ENCODE data around the gene GDPD5.

GDPD5 gene

GRCh38 chr11:75509020-75509720 lies 16.6 kb downstream of the GDPD5 start:
- no peaks in the 10 kb centered on the region for H3K27me3 Mint-ChIP-seq
- peak overlapping the region; percentile 25 to 27 for H3K4me3 Mint-ChIP-seq
- H3K4me1 Mint-ChIP-seq (ENCODE audit: low read depth in 2 of 2) = peaks cover 19 to 24% of the 10 kb centered on the region in 2 donors
- DNase-seq (no peak), ATAC-seq (replicated peaks) (no peak)
- peak overlapping the region; percentile 84 to 87 for H3K27ac Mint-ChIP-seq
- H3K9me3 Mint-ChIP-seq = no peaks in the 10 kb centered on the region
- H3K36me3 Mint-ChIP-seq (ENCODE audit: insufficient read depth) = no peaks in the 10 kb centered on the region

- H3K4me1 Mint-ChIP-seq (ENCODE audit: low read depth in 2 of 2) = peaks cover 15 to 22% of the 10 kb centered on the region in 2 donors
- peak overlapping the region; percentile 27 to 58 for H3K4me3 Mint-ChIP-seq
- ATAC-seq (replicated peaks) (peak; percentile 100), DNase-seq (peak; percentile 51 to 55 (median 55))
- no peaks in the 10 kb centered on the region for H3K27me3 Mint-ChIP-seq
- H3K9me3 Mint-ChIP-seq = no peaks in the 10 kb centered on the region
- no peaks in the 10 kb centered on the region for H3K36me3 Mint-ChIP-seq (ENCODE audit: insufficient read depth)
- peak overlapping the region; percentile 84 to 87 for H3K27ac Mint-ChIP-seq
Observed at GRCh38 chr11:75508051-75508561, 17.6 kb downstream of the GDPD5 start.

GRCh38 chr11:75507571-75507970 lies 18.2 kb downstream of the GDPD5 start:
- H3K36me3 Mint-ChIP-seq (ENCODE audit: insufficient read depth) = no peaks in the 10 kb centered on the region
- H3K27ac Mint-ChIP-seq = peak overlapping the region; percentile 84 to 87
- H3K9me3 Mint-ChIP-seq = no peaks in the 10 kb centered on the region
- no peaks in the 10 kb centered on the region for H3K27me3 Mint-ChIP-seq
- ATAC-seq (replicated peaks) (no peak), DNase-seq (no peak)
- H3K4me3 Mint-ChIP-seq = peak overlapping the region; percentile 27 to 58
- H3K4me1 Mint-ChIP-seq (ENCODE audit: low read depth in 2 of 2) = peaks cover 15 to 23% of the 10 kb centered on the region in 2 donors

- Mint-ChIP-seq H3K27me3 (no peaks in the 10 kb centered on the region), H3K9me3 (no peaks in the 10 kb centered on the region), H3K27ac (peak overlapping the region in 1 of 2 donors; percentile 87), H3K4me1 (ENCODE audit: low read depth in 2 of 2) (peaks cover 19 to 30% of the 10 kb centered on the region in 2 donors), H3K36me3 (ENCODE audit: insufficient read depth) (peaks cover 2% of the 10 kb centered on the region), H3K4me3 (no peak overlapping the region)
- DNase-seq (no peak), ATAC-seq (replicated peaks) (no peak)
Observed at GRCh38 chr11:75506827-75507226, 18.9 kb downstream of the GDPD5 start.

GRCh38 chr11:75505916-75506692 lies 19.6 kb downstream of the GDPD5 start:
- Mint-ChIP-seq H3K27ac (peak overlapping the region in 1 of 2 donors; percentile 87), H3K4me3 (no peak overlapping the region), H3K36me3 (ENCODE audit: insufficient read depth) (peaks cover 6% of the 10 kb centered on the region), H3K27me3 (no peaks in the 10 kb centered on the region), H3K4me1 (ENCODE audit: low read depth in 2 of 2) (peaks cover 23 to 32% of the 10 kb centered on the region in 2 donors), H3K9me3 (no peaks in the 10 kb centered on the region)
- DNase-seq (no peak), ATAC-seq (replicated peaks) (no peak)

GRCh38 chr11:75504501-75504900 lies 21.2 kb downstream of the GDPD5 start:
- Mint-ChIP-seq H3K9me3 (no peaks in the 10 kb centered on the region), H3K4me3 (no peak overlapping the region), H3K4me1 (ENCODE audit: low read depth in 2 of 2) (peaks cover 31 to 37% of the 10 kb centered on the region in 2 donors), H3K27ac (peak overlapping the region in 1 of 2 donors; percentile 74), H3K36me3 (ENCODE audit: insufficient read depth) (peaks cover 6% of the 10 kb centered on the region), H3K27me3 (no peaks in the 10 kb centered on the region)
- ATAC-seq (replicated peaks) (no peak), DNase-seq (no peak)

GRCh38 chr11:75503531-75504099 lies 22.1 kb downstream of the GDPD5 start:
- Mint-ChIP-seq H3K9me3 (no peaks in the 10 kb centered on the region), H3K4me3 (no peak overlapping the region), H3K4me1 (ENCODE audit: low read depth in 2 of 2) (peaks cover 29 to 34% of the 10 kb centered on the region in 2 donors), H3K27me3 (no peaks in the 10 kb centered on the region), H3K36me3 (ENCODE audit: insufficient read depth) (peaks cover 6% of the 10 kb centered on the region), H3K27ac (no peak overlapping the region)
- ATAC-seq (replicated peaks) = no peak
- DNase-seq = no peak

GRCh38 chr11:75502138-75502537 lies 23.6 kb downstream of the GDPD5 start:
- H3K4me1 Mint-ChIP-seq (ENCODE audit: low read depth in 2 of 2) = peaks cover 20 to 25% of the 10 kb centered on the region in 2 donors
- ATAC-seq (replicated peaks) (no peak), DNase-seq (no peak)
- no peaks in the 10 kb centered on the region for H3K9me3 Mint-ChIP-seq
- H3K4me3 Mint-ChIP-seq = no peak overlapping the region
- peak overlapping the region in 1 of 2 donors; percentile 7 for H3K27ac Mint-ChIP-seq
- peaks cover 6% of the 10 kb centered on the region for H3K36me3 Mint-ChIP-seq (ENCODE audit: insufficient read depth)
- H3K27me3 Mint-ChIP-seq = no peaks in the 10 kb centered on the region

- Mint-ChIP-seq H3K36me3 (ENCODE audit: insufficient read depth) (peaks cover 6% of the 10 kb centered on the region), H3K4me3 (no peak overlapping the region), H3K9me3 (no peaks in the 10 kb centered on the region), H3K27ac (peak overlapping the region; percentile 65 to 78), H3K27me3 (no peaks in the 10 kb centered on the region), H3K4me1 (ENCODE audit: low read depth in 2 of 2) (peaks cover 22 to 25% of the 10 kb centered on the region in 2 donors)
- ATAC-seq (replicated peaks) = no peak
- DNase-seq = no peak
Observed at GRCh38 chr11:75500742-75501141, 25.0 kb downstream of the GDPD5 start.

- ATAC-seq (replicated peaks) (no peak), DNase-seq (no peak)
- peak overlapping the region; percentile 29 to 78 for H3K27ac Mint-ChIP-seq
Observed at GRCh38 chr11:75499423-75500190, 26.1 kb downstream of the GDPD5 start.

GRCh38 chr11:75498556-75499255 lies 27.0 kb downstream of the GDPD5 start:
- DNase-seq = no peak
- Mint-ChIP-seq H3K27ac (peak overlapping the region in 1 of 2 donors; percentile 33), H3K27me3 (no peaks in the 10 kb centered on the region)

More at GRCh38 chr11:75499423-75500190, 26.1 kb downstream of the GDPD5 start:
- Mint-ChIP-seq H3K36me3 (ENCODE audit: insufficient read depth) (peaks cover 6% of the 10 kb centered on the region), H3K4me3 (no peak overlapping the region), H3K9me3 (no peaks in the 10 kb centered on the region), H3K27me3 (no peaks in the 10 kb centered on the region), H3K4me1 (ENCODE audit: low read depth in 2 of 2) (peaks cover 22 to 25% of the 10 kb centered on the region in 2 donors)

GRCh38 chr11:75497788-75498409 lies 27.8 kb downstream of the GDPD5 start:
- Mint-ChIP-seq H3K27ac (peak overlapping the region in 1 of 2 donors; percentile 80), H3K4me1 (ENCODE audit: low read depth in 2 of 2) (peaks cover 22 to 25% of the 10 kb centered on the region in 2 donors), H3K27me3 (no peaks in the 10 kb centered on the region), H3K9me3 (no peaks in the 10 kb centered on the region), H3K4me3 (no peak overlapping the region), H3K36me3 (ENCODE audit: insufficient read depth) (peaks cover 6% of the 10 kb centered on the region)
- ATAC-seq (replicated peaks) (no peak), DNase-seq (no peak)

More at GRCh38 chr11:75498556-75499255, 27.0 kb downstream of the GDPD5 start:
- ATAC-seq (replicated peaks) = no peak
- H3K9me3 Mint-ChIP-seq = no peaks in the 10 kb centered on the region
- H3K36me3 Mint-ChIP-seq (ENCODE audit: insufficient read depth) = peaks cover 6% of the 10 kb centered on the region
- no peak overlapping the region for H3K4me3 Mint-ChIP-seq
- peaks cover 22 to 25% of the 10 kb centered on the region in 2 donors for H3K4me1 Mint-ChIP-seq (ENCODE audit: low read depth in 2 of 2)
